GM19099 (cell line): ENCODE results near the gene CBL.

ENCODE experiments used
- POLR2A ChIP-seq: IDR thresholded peaks from 3 replicates; pipeline ENCODE4 v1.6.1; 2011; ENCODE audit warnings: low read depth; ENCODE audit not compliant: insufficient read length; ENCODE audit errors: extremely low read depth

The CBL gene

GRCh38 chr11:119195680-119196079, 10.5 kb upstream of the CBL start:
- TF ChIP-seq POLR2A: no peak

- TF ChIP-seq POLR2A: no peak
These were observed 9.2 kb upstream of the CBL start for GRCh38 chr11:119196833-119197483.

- TF ChIP-seq POLR2A: no peak
These were observed 7.2 kb upstream of the CBL start for GRCh38 chr11:119198925-119199324.

GRCh38 chr11:119202554-119202953, 3.6 kb upstream of the CBL start:
- no peak for TF ChIP-seq POLR2A

- TF ChIP-seq POLR2A: no peak
These were observed 2.1 kb upstream of the CBL start for GRCh38 chr11:119204066-119204465.

- TF ChIP-seq POLR2A: no peak
These were observed 1.1 kb upstream of the CBL start for GRCh38 chr11:119205080-119205479.

GRCh38 chr11:119206511-119207414, 624 bp downstream of the CBL start:
- no peak for TF ChIP-seq POLR2A

GRCh38 chr11:119207415-119207960, 1.3 kb downstream of the CBL start:
- no peak for TF ChIP-seq POLR2A

- TF ChIP-seq POLR2A: no peak
These were observed 3.0 kb downstream of the CBL start for GRCh38 chr11:119209186-119209585.

- TF ChIP-seq POLR2A: no peak
These were observed 3.9 kb downstream of the CBL start for GRCh38 chr11:119210050-119210449.

- no peak for TF ChIP-seq POLR2A
These were observed 12.2 kb downstream of the CBL start for GRCh38 chr11:119218141-119218878.

GRCh38 chr11:119222308-119222707, 16.2 kb downstream of the CBL start:
- TF ChIP-seq POLR2A: no peak

- TF ChIP-seq POLR2A: no peak
These were observed 16.8 kb downstream of the CBL start for GRCh38 chr11:119222891-119223290.

GRCh38 chr11:119223856-119224255, 17.7 kb downstream of the CBL start:
- TF ChIP-seq POLR2A: no peak

GRCh38 chr11:119229288-119229672, 23.1 kb downstream of the CBL start:
- TF ChIP-seq POLR2A: no peak
